ENCODE data around the gene SH3RF3. TPM values are rescaled to one million over a fixed set of nuclear protein-coding genes. Genes with fewer than 3 reads are reported as not detected.
A peak's percentile ranks its signal among the peaks of the same experiment; 100 is the strongest.

The SH3RF3 gene
- total RNA-seq, 2 donors from 2014 or later: 1.5 to 1.8 TPM

GRCh38 chr2:109342256-109342850, 213.3 kb downstream of the SH3RF3 start:
- Histone ChIP-seq H3K36me3 (ENCODE audit: control insufficient read depth, insufficient read depth, low read length) (no peaks in the 10 kb centered on the region), H3K4me3 (ENCODE audit: low read length) (no peak overlapping the region), H3K27me3 (ENCODE audit: control insufficient read depth, insufficient read depth, low read length, poor library complexity, severe bottlenecking) (no peaks in the 10 kb centered on the region), H3K9me3 (ENCODE audit: control insufficient read depth, low read length) (peaks cover 8% of the 10 kb centered on the region), H3K4me1 (ENCODE audit: control insufficient read depth, insufficient read depth, low read length) (no peaks in the 10 kb centered on the region), H3K9ac (ENCODE audit: extremely low read depth, low read length, poor library complexity, severe bottlenecking) (no peak overlapping the region), H3K27ac (ENCODE audit: low read depth, low read length) (no peak overlapping the region)
- Mint-ChIP-seq H3K27ac (no peak overlapping the region), H3K36me3 (ENCODE audit: low read depth) (no peaks in the 10 kb centered on the region), H3K9me3 (peaks cover 6% of the 10 kb centered on the region), H3K4me3 (no peak overlapping the region), H3K27me3 (ENCODE audit: insufficient read depth) (no peaks in the 10 kb centered on the region), H3K4me1 (no peaks in the 10 kb centered on the region)
- no peak for TF ChIP-seq CTCF (conservative IDR thresholded peaks at IDR 0.05)
- WGBS, 2 experiments (ENCODE audit: insufficient coverage in 1 of 2, insufficient read length in 1 of 2): 91 to 94% methylated on average over 16 to 18 of the region's 18 CpGs
- no peak for DNase-seq

GRCh38 chr2:109342930-109343329, 213.9 kb downstream of the SH3RF3 start:
- Histone ChIP-seq H3K36me3 (ENCODE audit: control insufficient read depth, insufficient read depth, low read length) (no peaks in the 10 kb centered on the region), H3K27me3 (ENCODE audit: control insufficient read depth, insufficient read depth, low read length, poor library complexity, severe bottlenecking) (no peaks in the 10 kb centered on the region), H3K4me1 (ENCODE audit: control insufficient read depth, insufficient read depth, low read length) (no peaks in the 10 kb centered on the region), H3K9me3 (ENCODE audit: control insufficient read depth, low read length) (peaks cover 8% of the 10 kb centered on the region), H3K27ac (ENCODE audit: low read depth, low read length) (peak overlapping the region; percentile 44), H3K4me3 (ENCODE audit: low read length) (no peak overlapping the region), H3K9ac (ENCODE audit: extremely low read depth, low read length, poor library complexity, severe bottlenecking) (no peak overlapping the region)
- no peak for DNase-seq
- Mint-ChIP-seq H3K36me3 (ENCODE audit: low read depth) (no peaks in the 10 kb centered on the region), H3K27me3 (ENCODE audit: insufficient read depth) (no peaks in the 10 kb centered on the region), H3K27ac (no peak overlapping the region), H3K4me3 (no peak overlapping the region), H3K4me1 (no peaks in the 10 kb centered on the region), H3K9me3 (peaks cover 6% of the 10 kb centered on the region)
- 93 to 100% methylated on average over 1 to 6 of the region's 6 CpGs for WGBS, 2 experiments (ENCODE audit: insufficient coverage in 1 of 2, insufficient read length in 1 of 2)
- no peak for TF ChIP-seq CTCF (conservative IDR thresholded peaks at IDR 0.05)

- no peaks in the 10 kb centered on the region for H3K36me3 Mint-ChIP-seq (ENCODE audit: low read depth)
- H3K36me3 ChIP-seq (ENCODE audit: control insufficient read depth, insufficient read depth, low read length): no peaks in the 10 kb centered on the region
- TF ChIP-seq CTCF (conservative IDR thresholded peaks at IDR 0.05): no peak
- peaks cover 6% of the 10 kb centered on the region for H3K9me3 Mint-ChIP-seq
- 86 to 89% methylated on average over 4 to 5 of the region's 5 CpGs for WGBS, 2 experiments (ENCODE audit: insufficient coverage in 1 of 2, insufficient read length in 1 of 2)
- H3K9ac ChIP-seq (ENCODE audit: extremely low read depth, low read length, poor library complexity, severe bottlenecking): no peak overlapping the region
- H3K27ac Mint-ChIP-seq: no peak overlapping the region
- H3K27me3 Mint-ChIP-seq (ENCODE audit: insufficient read depth): no peaks in the 10 kb centered on the region
- H3K4me1 Mint-ChIP-seq: no peaks in the 10 kb centered on the region
- peaks cover 8% of the 10 kb centered on the region for H3K9me3 ChIP-seq (ENCODE audit: control insufficient read depth, low read length)
- H3K27me3 ChIP-seq (ENCODE audit: control insufficient read depth, insufficient read depth, low read length, poor library complexity, severe bottlenecking): no peaks in the 10 kb centered on the region
- no peak overlapping the region for H3K4me3 ChIP-seq (ENCODE audit: low read length)
- H3K4me3 Mint-ChIP-seq: no peak overlapping the region
- H3K27ac ChIP-seq (ENCODE audit: low read depth, low read length): peak overlapping the region; percentile 44
- no peak for DNase-seq
- H3K4me1 ChIP-seq (ENCODE audit: control insufficient read depth, insufficient read depth, low read length): no peaks in the 10 kb centered on the region
Measured at GRCh38 chr2:109343460-109343859, 214.5 kb downstream of the SH3RF3 start.
